ENCODE data around the gene AFAP1L2.

DNA sequence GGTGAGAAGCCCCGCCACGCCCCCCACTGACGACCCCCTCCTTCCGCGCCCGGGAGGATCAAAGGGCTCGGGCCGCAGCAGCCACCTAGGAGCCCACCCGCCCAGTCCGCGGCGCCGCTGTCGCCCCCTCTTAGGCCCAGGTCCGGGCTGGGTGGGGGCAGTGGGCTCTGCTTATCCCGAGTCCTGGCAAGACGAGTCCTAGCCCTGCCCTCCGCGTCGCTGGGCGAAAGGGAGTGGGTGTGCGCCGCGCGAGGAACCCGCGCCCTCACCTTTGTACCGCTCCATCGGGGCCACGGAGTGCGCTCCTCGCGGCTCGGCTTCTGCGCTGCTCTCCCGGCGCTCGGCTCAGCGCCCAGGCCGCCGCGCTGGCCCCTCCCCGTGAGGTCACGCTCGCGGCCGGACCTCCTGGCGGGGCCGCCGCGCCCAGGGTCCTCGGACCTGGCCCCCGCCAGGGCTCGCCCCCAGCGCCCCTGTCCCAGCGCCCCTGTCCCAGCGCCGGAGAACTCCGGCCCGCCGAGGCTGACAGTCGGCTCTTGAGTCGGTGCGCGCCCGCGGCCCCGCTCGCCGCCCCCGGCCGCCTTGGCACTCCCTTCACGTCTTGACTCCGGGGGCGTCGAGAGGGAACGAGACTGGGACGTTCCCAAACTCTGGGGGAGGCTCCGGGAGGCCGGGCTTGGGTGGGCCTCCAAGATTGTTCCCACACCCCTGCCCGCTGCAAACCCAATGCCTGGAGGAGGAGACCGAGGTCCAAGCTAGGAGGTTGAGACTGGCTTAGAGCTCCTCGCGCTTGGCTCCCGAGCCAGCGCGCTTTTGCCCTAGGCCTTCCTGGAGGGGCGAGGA, at the start of gene AFAP1L2:
- no peak for TF ChIP-seq POLR2A (IDR thresholded peaks at IDR 0.05)
- TF ChIP-seq, protein P1, sequence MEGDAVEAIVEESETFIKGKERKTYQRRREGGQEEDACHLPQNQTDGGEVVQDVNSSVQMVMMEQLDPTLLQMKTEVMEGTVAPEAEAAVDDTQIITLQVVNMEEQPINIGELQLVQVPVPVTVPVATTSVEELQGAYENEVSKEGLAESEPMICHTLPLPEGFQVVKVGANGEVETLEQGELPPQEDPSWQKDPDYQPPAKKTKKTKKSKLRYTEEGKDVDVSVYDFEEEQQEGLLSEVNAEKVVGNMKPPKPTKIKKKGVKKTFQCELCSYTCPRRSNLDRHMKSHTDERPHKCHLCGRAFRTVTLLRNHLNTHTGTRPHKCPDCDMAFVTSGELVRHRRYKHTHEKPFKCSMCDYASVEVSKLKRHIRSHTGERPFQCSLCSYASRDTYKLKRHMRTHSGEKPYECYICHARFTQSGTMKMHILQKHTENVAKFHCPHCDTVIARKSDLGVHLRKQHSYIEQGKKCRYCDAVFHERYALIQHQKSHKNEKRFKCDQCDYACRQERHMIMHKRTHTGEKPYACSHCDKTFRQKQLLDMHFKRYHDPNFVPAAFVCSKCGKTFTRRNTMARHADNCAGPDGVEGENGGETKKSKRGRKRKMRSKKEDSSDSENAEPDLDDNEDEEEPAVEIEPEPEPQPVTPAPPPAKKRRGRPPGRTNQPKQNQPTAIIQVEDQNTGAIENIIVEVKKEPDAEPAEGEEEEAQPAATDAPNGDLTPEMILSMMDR (IDR thresholded peaks at IDR 0.05): no peak

All from vagina (tissue), 2 donors.